Measurements from ENCODE around the gene GAREM1. TPM values are rescaled to one million over a fixed set of nuclear protein-coding genes. Genes with fewer than 3 reads are reported as not detected.

GAREM1 gene
- total and polyA plus RNA-seq, 2 experiments from 2014 or later = 6.9 to 7.1 TPM

DNA sequence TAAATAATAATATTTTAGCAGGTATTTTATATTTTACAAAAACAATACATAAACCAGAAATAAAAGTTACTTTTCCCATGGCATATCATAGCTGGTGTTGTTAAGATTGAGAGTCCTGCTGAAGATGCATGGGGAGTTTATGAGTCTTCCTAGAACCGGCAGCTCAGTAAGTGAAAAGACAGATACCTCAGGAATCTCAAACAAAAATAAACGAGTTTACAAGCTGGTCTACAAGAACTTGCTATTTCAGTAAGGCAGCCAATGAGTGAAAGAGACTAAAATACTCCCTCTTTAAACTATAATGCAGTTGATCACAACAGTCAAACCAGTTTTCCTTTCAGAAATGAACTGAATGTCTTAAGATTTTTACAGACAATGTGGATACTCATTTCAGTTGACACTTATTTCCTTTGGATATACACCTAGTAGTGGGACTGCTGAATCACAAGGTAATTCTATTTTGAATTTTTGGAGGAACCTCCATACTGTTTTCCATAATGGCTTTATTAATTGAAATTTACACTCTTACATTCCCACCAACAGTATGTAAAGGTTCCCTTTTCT lies 8.9 kb downstream of the GAREM1 start:
- Histone ChIP-seq H4K20me1 (ENCODE audit: insufficient read depth, poor library complexity, severe bottlenecking) (peaks cover 6% of the 10 kb centered on the region), H3K9me3 (ENCODE audit: low read depth) (no peaks in the 10 kb centered on the region), H3K4me1 (ENCODE audit: insufficient read depth) (no peaks in the 10 kb centered on the region), H3K27ac (no peak overlapping the region), H3K4me2 (no peak overlapping the region), H2AFZ (no peak overlapping the region), H3K36me3 (replicated peaks; ENCODE audit: insufficient read depth, low read depth) (no peaks in the 10 kb centered on the region), H3K27me3 (no peaks in the 10 kb centered on the region), H3K79me2 (peaks cover 70% of the 10 kb centered on the region), H3K9me2 (replicated peaks; ENCODE audit: insufficient read depth) (no peaks in the 10 kb centered on the region), H3K4me3 (no peak overlapping the region)
- TF ChIP-seq EZH2 (IDR thresholded peaks at IDR 0.05; ENCODE audit: borderline replicate concordance) = no peak
- TF ChIP-seq, protein P1, sequence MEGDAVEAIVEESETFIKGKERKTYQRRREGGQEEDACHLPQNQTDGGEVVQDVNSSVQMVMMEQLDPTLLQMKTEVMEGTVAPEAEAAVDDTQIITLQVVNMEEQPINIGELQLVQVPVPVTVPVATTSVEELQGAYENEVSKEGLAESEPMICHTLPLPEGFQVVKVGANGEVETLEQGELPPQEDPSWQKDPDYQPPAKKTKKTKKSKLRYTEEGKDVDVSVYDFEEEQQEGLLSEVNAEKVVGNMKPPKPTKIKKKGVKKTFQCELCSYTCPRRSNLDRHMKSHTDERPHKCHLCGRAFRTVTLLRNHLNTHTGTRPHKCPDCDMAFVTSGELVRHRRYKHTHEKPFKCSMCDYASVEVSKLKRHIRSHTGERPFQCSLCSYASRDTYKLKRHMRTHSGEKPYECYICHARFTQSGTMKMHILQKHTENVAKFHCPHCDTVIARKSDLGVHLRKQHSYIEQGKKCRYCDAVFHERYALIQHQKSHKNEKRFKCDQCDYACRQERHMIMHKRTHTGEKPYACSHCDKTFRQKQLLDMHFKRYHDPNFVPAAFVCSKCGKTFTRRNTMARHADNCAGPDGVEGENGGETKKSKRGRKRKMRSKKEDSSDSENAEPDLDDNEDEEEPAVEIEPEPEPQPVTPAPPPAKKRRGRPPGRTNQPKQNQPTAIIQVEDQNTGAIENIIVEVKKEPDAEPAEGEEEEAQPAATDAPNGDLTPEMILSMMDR (IDR thresholded peaks at IDR 0.05; ENCODE audit: poor library complexity) = no peak
- TF ChIP-seq EZH2phosphoT487 (IDR thresholded peaks at IDR 0.05; ENCODE audit: low read depth, severe bottlenecking, unreplicated experiment) = no peak
- 61% methylated on average over 2 of the region's 2 CpGs for WGBS (ENCODE audit: low lambda C conversion rate, missing lambda C conversion rate)
- no peak for DNase-seq (ENCODE audit: low spot score)

DNA sequence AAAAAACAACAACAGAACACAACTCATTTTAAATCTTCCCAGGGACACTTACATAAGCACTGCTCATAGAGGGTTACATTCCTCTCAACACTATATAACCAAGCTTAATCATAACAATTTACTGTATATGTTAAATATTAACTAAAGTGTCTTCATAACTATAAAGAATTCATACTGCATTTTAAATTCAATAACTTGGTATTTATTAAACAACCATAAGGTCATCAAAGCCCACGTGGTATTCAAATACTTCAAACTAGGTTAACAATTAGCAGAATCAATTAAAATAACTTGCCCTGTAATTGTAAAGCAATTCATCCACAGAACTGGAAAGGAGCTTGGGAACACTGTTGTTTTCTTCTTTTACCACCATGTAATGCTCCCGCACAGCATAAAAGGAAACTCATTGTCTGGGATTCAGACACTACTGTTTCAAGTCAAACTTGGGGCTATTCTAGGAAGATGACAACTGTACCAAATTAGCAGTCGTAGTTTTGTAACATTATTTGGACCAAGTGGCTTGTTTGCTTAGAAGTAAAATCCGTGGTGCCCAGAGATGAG lies 10.4 kb downstream of the GAREM1 start:
- no peaks in the 10 kb centered on the region for H3K4me1 ChIP-seq (ENCODE audit: insufficient read depth)
- peaks cover 67% of the 10 kb centered on the region for H3K79me2 ChIP-seq
- no peaks in the 10 kb centered on the region for H3K9me2 ChIP-seq (replicated peaks; ENCODE audit: insufficient read depth)
- no peaks in the 10 kb centered on the region for H3K9me3 ChIP-seq (ENCODE audit: low read depth)
- H4K20me1 ChIP-seq (ENCODE audit: insufficient read depth, poor library complexity, severe bottlenecking) = peaks cover 6% of the 10 kb centered on the region
- no peaks in the 10 kb centered on the region for H3K36me3 ChIP-seq (replicated peaks; ENCODE audit: insufficient read depth, low read depth)
- H3K27ac ChIP-seq = no peak overlapping the region
- no peak for DNase-seq (ENCODE audit: low spot score)
- 74% methylated on average over 4 of the region's 4 CpGs for WGBS (ENCODE audit: low lambda C conversion rate, missing lambda C conversion rate)
- no peak for TF ChIP-seq EZH2 (IDR thresholded peaks at IDR 0.05; ENCODE audit: borderline replicate concordance)
- no peak for TF ChIP-seq EZH2phosphoT487 (IDR thresholded peaks at IDR 0.05; ENCODE audit: low read depth, severe bottlenecking, unreplicated experiment)
- TF ChIP-seq, protein P1 (IDR thresholded peaks at IDR 0.05; ENCODE audit: poor library complexity) = no peak
- H3K27me3 ChIP-seq = no peaks in the 10 kb centered on the region
- no peak overlapping the region for H3K4me3 ChIP-seq
- H2AFZ ChIP-seq = no peak overlapping the region
- H3K4me2 ChIP-seq = no peak overlapping the region

DNA sequence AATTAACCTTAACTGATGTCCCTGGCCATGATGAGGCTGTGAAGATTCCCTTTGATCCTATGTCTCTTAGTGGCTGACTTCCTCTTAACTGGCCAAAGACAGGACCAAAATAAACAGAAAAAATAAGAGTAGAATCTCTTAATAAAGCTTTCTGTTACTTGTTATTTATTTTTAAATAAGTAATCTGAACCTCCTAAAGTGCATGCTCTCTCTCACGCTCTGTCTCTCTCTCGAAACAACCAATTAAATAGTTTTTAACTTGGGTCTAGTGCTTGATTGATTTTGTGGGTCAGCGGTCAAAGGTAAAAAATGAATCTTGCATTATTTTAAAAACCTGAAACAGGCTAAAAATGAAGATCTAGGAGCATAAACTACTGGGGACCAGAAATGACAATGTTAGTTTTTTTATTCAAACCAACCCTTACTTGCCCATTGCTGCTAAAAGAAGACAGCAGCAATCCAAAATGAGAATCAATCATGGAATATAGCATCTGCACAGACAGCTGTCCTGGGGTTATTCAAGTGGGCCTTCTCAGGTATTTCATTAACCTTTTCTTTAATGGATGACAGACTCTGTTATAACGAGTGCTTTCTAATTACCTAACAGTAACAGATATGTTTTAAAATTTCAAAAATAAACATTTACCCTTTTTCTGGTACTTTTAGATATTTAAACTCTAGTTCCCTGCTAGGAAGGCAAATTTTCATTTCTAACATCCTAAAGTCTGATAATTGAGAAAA lies 11.2 kb downstream of the GAREM1 start:
- Histone ChIP-seq H3K27ac (no peak overlapping the region), H3K36me3 (replicated peaks; ENCODE audit: insufficient read depth, low read depth) (no peaks in the 10 kb centered on the region), H2AFZ (no peak overlapping the region), H3K9me2 (replicated peaks; ENCODE audit: insufficient read depth) (no peaks in the 10 kb centered on the region), H3K27me3 (no peaks in the 10 kb centered on the region), H3K79me2 (peaks cover 65% of the 10 kb centered on the region), H3K4me1 (ENCODE audit: insufficient read depth) (no peaks in the 10 kb centered on the region), H3K4me3 (no peak overlapping the region), H3K4me2 (no peak overlapping the region), H3K9me3 (ENCODE audit: low read depth) (no peaks in the 10 kb centered on the region), H4K20me1 (ENCODE audit: insufficient read depth, poor library complexity, severe bottlenecking) (peaks cover 6% of the 10 kb centered on the region)
- no peak for DNase-seq (ENCODE audit: low spot score)
- 90% methylated on average over 4 of the region's 4 CpGs for WGBS (ENCODE audit: low lambda C conversion rate, missing lambda C conversion rate)
- TF ChIP-seq EZH2 (IDR thresholded peaks at IDR 0.05; ENCODE audit: borderline replicate concordance) (no peak), EZH2phosphoT487 (IDR thresholded peaks at IDR 0.05; ENCODE audit: low read depth, severe bottlenecking, unreplicated experiment) (no peak)
- TF ChIP-seq, protein P1 (IDR thresholded peaks at IDR 0.05; ENCODE audit: poor library complexity) = no peak
